Smooth muscle cell (in vitro differentiated cells): ENCODE measurements around the gene GEN1. TPM values are rescaled to one million over a fixed set of nuclear protein-coding genes. Genes with fewer than 3 reads are reported as not detected.

ENCODE experiments used
- DNase-seq: peaks from one replicate; lab custom pipeline; 2025; ENCODE audit not compliant: unreplicated experiment; lab: John Stamatoyannopoulos, UW
- H2AFZ ChIP-seq: fragments of 200-600 bp; sonication (generic); 2 replicates; pipeline ENCODE4 v1.6.0; 2016; ENCODE audit warnings: antibody characterized with exemption, low read depth, mild to moderate bottlenecking
- H3F3A ChIP-seq: fragments of 200-600 bp; sonication (generic); 2 replicates; pipeline ENCODE4 v1.6.0; 2017; ENCODE audit warnings: antibody characterized with exemption, low read depth
- H3K27ac ChIP-seq: fragments of 200-600 bp; sonication (generic); 2 replicates; pipeline ENCODE4 v1.5.1; 2016; ENCODE audit warnings: low read depth, mild to moderate bottlenecking
- H3K27me3 ChIP-seq: fragments of 200-600 bp; sonication (generic); 2 replicates; pipeline ENCODE4 v1.6.1; 2016; ENCODE audit warnings: low read depth, mild to moderate bottlenecking
- H3K36me3 ChIP-seq: fragments of 200-600 bp; sonication (generic); 2 replicates; pipeline ENCODE4 v1.5.1; 2016; ENCODE audit warnings: low read depth
- H3K4me1 ChIP-seq: fragments of 200-600 bp; sonication (generic); 2 replicates; pipeline ENCODE4 v1.5.1; 2016; ENCODE audit warnings: low read depth
- H3K4me2 ChIP-seq: fragments of 200-600 bp; sonication (generic); 2 replicates; pipeline ENCODE4 v1.6.0; 2016; ENCODE audit warnings: mild to moderate bottlenecking
- H3K4me3 ChIP-seq: fragments of 200-600 bp; sonication (generic); 2 replicates; pipeline ENCODE4 v1.5.1; 2016; ENCODE audit warnings: mild to moderate bottlenecking
- H3K79me2 ChIP-seq: fragments of 200-600 bp; sonication (generic); 2 replicates; pipeline ENCODE4 v1.6.0; 2016; ENCODE audit warnings: low read depth, mild to moderate bottlenecking
- H3K9ac ChIP-seq: fragments of 200-600 bp; sonication (generic); 2 replicates; pipeline ENCODE4 v1.6.0; 2016; ENCODE audit warnings: low read depth
- H3K9me3 ChIP-seq: fragments of 200-600 bp; sonication (generic); replicated peaks from 2 replicates; pipeline ENCODE4 v1.5.1; 2016; ENCODE audit warnings: low read depth
- H4K20me1 ChIP-seq: fragments of 200-600 bp; sonication (generic); 2 replicates; pipeline ENCODE4 v1.6.0; 2016; ENCODE audit warnings: low read depth
- CTCF ChIP-seq: fragments of 200-600 bp; sonication (generic); IDR thresholded peaks from 2 replicates; pipeline ENCODE4 v1.5.1; 2017; ENCODE audit warnings: borderline replicate concordance, mild to moderate bottlenecking, antibody characterized with exemption; ENCODE audit not compliant: insufficient read depth, poor library complexity, severe bottlenecking
- WGBS: methylation state at CpG from one replicate; pipeline ENCODE4 v1.1.7; 2016; ENCODE audit warnings: low lambda C conversion rate; 5-methylcytosine and 5-hydroxymethylcytosine counted together
- polyA plus RNA-seq: library from polyadenylated mRNA; unstranded; fragments of >200 nt; fragmentation: Nextera tagmentation; extraction: Ambion mirVana; gene quantifications from 2 replicates; pipeline ENCODE4 v1.2.1, GENCODE V29; 2016
- total RNA-seq: library from RNA; depleted of rRNA; stranded (reverse); fragments of >200 nt; gene quantifications from 2 replicates; pipeline ENCODE4 v1.2.3, GENCODE V29; 2014

GEN1 gene
- total and polyA plus RNA-seq, 2 experiments from 2014 or later: 1.1 to 6.7 TPM

GRCh38 chr2:17756668-17757067, 2.7 kb downstream of the GEN1 start:
- Histone ChIP-seq H3K4me3 (no peak overlapping the region), H3K9ac (no peak overlapping the region), H3K4me2 (no peak overlapping the region), H3K4me1 (peaks cover 25% of the 10 kb centered on the region), H4K20me1 (peaks cover 3% of the 10 kb centered on the region), H3K9me3 (no peaks in the 10 kb centered on the region), H3K36me3 (no peaks in the 10 kb centered on the region), H2AFZ (no peak overlapping the region), H3K79me2 (peaks cover 59% of the 10 kb centered on the region), H3F3A (no peaks in the 10 kb centered on the region), H3K27me3 (no peaks in the 10 kb centered on the region), H3K27ac (no peak overlapping the region)
- no peak for DNase-seq
- TF ChIP-seq CTCF: no peak
- WGBS: 97% methylated on average over 6 of the region's 6 CpGs

- Histone ChIP-seq H3K79me2 (peaks cover 52% of the 10 kb centered on the region), H2AFZ (no peak overlapping the region), H3K27me3 (no peaks in the 10 kb centered on the region), H3K4me1 (peaks cover 19% of the 10 kb centered on the region), H4K20me1 (peaks cover 3% of the 10 kb centered on the region), H3K36me3 (no peaks in the 10 kb centered on the region), H3F3A (no peaks in the 10 kb centered on the region), H3K4me3 (no peak overlapping the region), H3K27ac (no peak overlapping the region), H3K9ac (no peak overlapping the region), H3K9me3 (no peaks in the 10 kb centered on the region), H3K4me2 (no peak overlapping the region)
- 77% methylated on average over 2 of the region's 2 CpGs for WGBS
- no peak for TF ChIP-seq CTCF
- no peak for DNase-seq
Observed at GRCh38 chr2:17757321-17757720, 3.4 kb downstream of the GEN1 start.

- Histone ChIP-seq H3K4me1 (peaks cover 16% of the 10 kb centered on the region), H3K79me2 (peaks cover 45% of the 10 kb centered on the region), H4K20me1 (peaks cover 3% of the 10 kb centered on the region), H3K27me3 (no peaks in the 10 kb centered on the region), H3K9ac (no peak overlapping the region), H3F3A (no peaks in the 10 kb centered on the region), H3K9me3 (no peaks in the 10 kb centered on the region), H3K36me3 (no peaks in the 10 kb centered on the region), H2AFZ (no peak overlapping the region), H3K27ac (no peak overlapping the region), H3K4me3 (no peak overlapping the region), H3K4me2 (no peak overlapping the region)
- DNase-seq: no peak
- no peak for TF ChIP-seq CTCF
- WGBS: 94% methylated on average over 3 of the region's 3 CpGs
Observed at GRCh38 chr2:17758118-17758517, 4.2 kb downstream of the GEN1 start.

GRCh38 chr2:17759805-17760204, 5.9 kb downstream of the GEN1 start:
- Histone ChIP-seq H3K79me2 (peaks cover 42% of the 10 kb centered on the region), H3K9ac (no peak overlapping the region), H3F3A (no peaks in the 10 kb centered on the region), H3K36me3 (no peaks in the 10 kb centered on the region), H3K4me3 (no peak overlapping the region), H2AFZ (no peak overlapping the region), H4K20me1 (peaks cover under 1% of the 10 kb centered on the region), H3K27ac (no peak overlapping the region), H3K27me3 (no peaks in the 10 kb centered on the region), H3K4me1 (peaks cover 14% of the 10 kb centered on the region), H3K4me2 (no peak overlapping the region), H3K9me3 (no peaks in the 10 kb centered on the region)
- TF ChIP-seq CTCF: no peak
- 95% methylated on average over 2 of the region's 2 CpGs for WGBS
- no peak for DNase-seq
